H1 (cell line): ENCODE measurements around the gene KRTAP10-7. TPM values are rescaled to one million over a fixed set of nuclear protein-coding genes. Genes with fewer than 3 reads are reported as not detected.

ENCODE experiments used
- CTCF ChIA-PET: fragments of 300-600 bp; sonication (Branson Sonifier 250); formaldehyde crosslinking; loops from one replicate; lab custom pipeline; 2021; ENCODE audit not compliant: partially characterized antibody; lab: Charles Lee
- POLR2A ChIA-PET: fragments of 300-600 bp; sonication (Branson Sonifier 250); formaldehyde crosslinking; loops from one replicate; lab custom pipeline; 2021; ENCODE audit warnings: inconsistent platforms; ENCODE audit not compliant: partially characterized antibody; lab: Charles Lee
- DNase-seq, 2 experiments: peaks; one replicate each; pipeline versions ENCODE4 v3.0.0 to v3.0.0-alpha.2; 2010 to 2022; ENCODE audit warnings: low spot score in 2 of 2, low read depth in 1 of 2, mixed read lengths in 1 of 2
- FAIRE-seq: peaks from 2 replicates; lab custom pipeline; 2011; peaks lifted over from hg19 to GRCh38; lab: Jason Lieb, UNC
- H2AFZ ChIP-seq: 2 replicates; pipeline ENCODE4 v1.8.1; 2012; ENCODE audit warnings: low read length, inconsistent platforms
- H2AK5ac ChIP-seq: 2 replicates; pipeline ENCODE4 v1.6.1; 2013; ENCODE audit warnings: low read depth, low read length
- H2BK120ac ChIP-seq: replicated peaks from 2 replicates; pipeline ENCODE3; 2013; ENCODE audit warnings: low read depth, low read length, inconsistent platforms
- H2BK12ac ChIP-seq: 2 replicates; pipeline ENCODE4 v1.6.1; 2013; ENCODE audit warnings: low read depth, low read length
- H2BK15ac ChIP-seq: 2 replicates; pipeline ENCODE4 v1.6.1; 2013; ENCODE audit warnings: low read length
- H2BK20ac ChIP-seq: 2 replicates; pipeline ENCODE4 v1.6.1; 2013; ENCODE audit warnings: low read length
- H2BK5ac ChIP-seq: 2 replicates; pipeline ENCODE4 v1.6.1; 2013; ENCODE audit warnings: low read depth, low read length
- H3K14ac ChIP-seq: 2 replicates; pipeline ENCODE4 v1.6.1; 2013; ENCODE audit warnings: inconsistent platforms; ENCODE audit not compliant: insufficient read length
- H3K18ac ChIP-seq: 2 replicates; pipeline ENCODE4 v1.6.1; 2013; ENCODE audit warnings: low read length; ENCODE audit errors: extremely low read depth
- H3K23ac ChIP-seq: 2 replicates; pipeline ENCODE4 v1.6.1; 2013; ENCODE audit warnings: inconsistent platforms; ENCODE audit not compliant: insufficient read length
- H3K23me2 ChIP-seq: 2 replicates; pipeline ENCODE4 v1.6.1; 2013; ENCODE audit warnings: low read depth, low read length
- H3K27ac ChIP-seq: 2 replicates; pipeline ENCODE4 v1.6.1; 2011; ENCODE audit warnings: low read depth, low read length, inconsistent platforms
- H3K27me3 ChIP-seq, 4 experiments: replicated peaks in 1 of 4; 1 replicate in 1 of 4; 2 replicates in 3 of 4; pipeline versions ENCODE4 v1.6.1 to v1.8.1; 2011 to 2013; ENCODE audit warnings: low read length in 3 of 4, mild to moderate bottlenecking in 3 of 4, inconsistent platforms in 2 of 4, mixed read lengths in 2 of 4, moderate library complexity in 1 of 4; ENCODE audit not compliant: control insufficient read depth in 3 of 4, insufficient read depth in 3 of 4; ENCODE audit errors: extremely low read depth in 1 of 4
- H3K36me3 ChIP-seq, 4 experiments: 2 replicates each; pipeline versions ENCODE4 v1.6.1 to v1.8.1; 2011 to 2013; ENCODE audit warnings: mild to moderate bottlenecking in 4 of 4, low read length in 3 of 4, moderate library complexity in 2 of 4, control low read depth in 1 of 4, inconsistent platforms in 1 of 4; ENCODE audit not compliant: insufficient read depth in 4 of 4, control insufficient read depth in 2 of 4
- H3K4ac ChIP-seq: replicated peaks from 2 replicates; pipeline ENCODE3; 2013; ENCODE audit warnings: low read length, low read depth, mixed read lengths, inconsistent platforms; ENCODE audit not compliant: insufficient read length
- H3K4me1 ChIP-seq, 4 experiments: replicated peaks in 1 of 4; 1 replicate in 1 of 4; 2 replicates in 3 of 4; pipeline versions ENCODE4 v1.6.1 to v1.8.1; 2011 to 2013; ENCODE audit warnings: low read length in 3 of 4, inconsistent platforms in 2 of 4, mixed read lengths in 1 of 4; ENCODE audit not compliant: insufficient read depth in 4 of 4, control insufficient read depth in 3 of 4
- H3K4me2 ChIP-seq, 2 experiments: 2 replicates each; pipeline versions ENCODE4 v1.6.1 to v1.8.1; 2011 to 2013; ENCODE audit warnings: low read depth in 2 of 2, low read length in 2 of 2, control low read depth in 1 of 2, inconsistent platforms in 1 of 2, mild to moderate bottlenecking in 1 of 2; ENCODE audit not compliant: insufficient read depth in 1 of 2
- H3K4me3 ChIP-seq, 4 experiments: fragments of 200-600, 300-600 bp in 1 of 4; sonication (generic), shearing (Covaris generic), sonication (Bioruptor Twin) in 1 of 4; 2 replicates each; pipeline versions ENCODE4 v1.5.1 to v1.8.1; 2011 to 2016; ENCODE audit warnings: low read length in 4 of 4, low read depth in 3 of 4, control low read depth in 2 of 4, inconsistent platforms in 2 of 4, mild to moderate bottlenecking in 2 of 4, mixed read lengths in 1 of 4, moderate library complexity in 1 of 4; ENCODE audit not compliant: insufficient read depth in 2 of 4; ENCODE audit errors: extremely low read depth in 1 of 4
- H3K56ac ChIP-seq: replicated peaks from 2 replicates; pipeline ENCODE3; 2013; ENCODE audit warnings: low read depth, mild to moderate bottlenecking, mixed read lengths, low read length, inconsistent platforms; ENCODE audit not compliant: insufficient read length
- H3K79me1 ChIP-seq: 2 replicates; pipeline ENCODE4 v1.6.1; 2013; ENCODE audit warnings: low read depth, low read length, control low read depth
- H3K79me2 ChIP-seq, 2 experiments: 2 replicates each; pipeline versions ENCODE4 v1.6.1 to v1.8.1; 2012 to 2013; ENCODE audit warnings: low read length in 2 of 2, mild to moderate bottlenecking in 2 of 2, inconsistent platforms in 1 of 2; ENCODE audit not compliant: insufficient read depth in 2 of 2, control insufficient read depth in 1 of 2
- H3K9ac ChIP-seq, 4 experiments: replicated peaks in 1 of 4; 1 replicate in 1 of 4; 2 replicates in 3 of 4; pipeline versions ENCODE4 v1.6.1 to v1.8.1; 2011 to 2013; ENCODE audit warnings: low read depth in 3 of 4, low read length in 3 of 4, control low read depth in 2 of 4, mild to moderate bottlenecking in 2 of 4, moderate library complexity in 2 of 4, inconsistent platforms in 1 of 4; ENCODE audit errors: extremely low read depth in 1 of 4
- H3K9me3 ChIP-seq, 2 experiments: 2 replicates each; pipeline versions ENCODE4 v1.6.1 to v1.8.1; 2012 to 2013; ENCODE audit warnings: mild to moderate bottlenecking in 2 of 2, moderate library complexity in 2 of 2, control low read depth in 1 of 2, inconsistent platforms in 1 of 2, low read depth in 1 of 2, low read length in 1 of 2, mixed read lengths in 1 of 2; ENCODE audit not compliant: insufficient read depth in 2 of 2
- H4K20me1 ChIP-seq, 2 experiments: replicated peaks in 1 of 2; 2 replicates each; pipeline versions ENCODE3 to v1.8.1; 2011 to 2013; ENCODE audit warnings: inconsistent platforms in 2 of 2, low read length in 2 of 2, mild to moderate bottlenecking in 1 of 2; ENCODE audit not compliant: insufficient read depth in 2 of 2, control insufficient read depth in 1 of 2
- H4K5ac ChIP-seq: 2 replicates; pipeline ENCODE4 v1.6.1; 2013; ENCODE audit warnings: low read length, low read depth, mixed read lengths, inconsistent platforms; ENCODE audit not compliant: insufficient read length
- H4K8ac ChIP-seq: 2 replicates; pipeline ENCODE4 v1.8.0; 2013; ENCODE audit warnings: mild to moderate bottlenecking, moderate library complexity, low read length, inconsistent platforms; ENCODE audit not compliant: insufficient read depth; ENCODE audit errors: extremely low read depth
- H4K91ac ChIP-seq: replicated peaks from 2 replicates; pipeline ENCODE3; 2013; ENCODE audit warnings: low read length, mixed read lengths, inconsistent platforms; ENCODE audit not compliant: insufficient read length
- BCL11A ChIP-seq, 2 experiments: IDR thresholded peaks; one replicate each; pipeline ENCODE4 v1.6.1; 2011; ENCODE audit warnings: low read depth in 2 of 2, low read length in 2 of 2, mild to moderate bottlenecking in 2 of 2
- BRCA1 ChIP-seq: IDR thresholded peaks from 2 replicates; pipeline ENCODE4 v1.6.1; 2012; ENCODE audit warnings: low read depth, low read length, improper control_type of control experiment
- CHD1 ChIP-seq: IDR thresholded peaks from 2 replicates; pipeline ENCODE4 v1.6.1; 2012; ENCODE audit warnings: low read depth, low read length, improper control_type of control experiment
- EGR1 ChIP-seq: IDR thresholded peaks from 2 replicates; pipeline ENCODE4 v1.6.1; 2011; ENCODE audit warnings: low read depth, low read length, borderline replicate concordance
- GTF2F1 ChIP-seq: IDR thresholded peaks from 2 replicates; pipeline ENCODE4 v1.6.1; 2012; ENCODE audit warnings: low read depth, low read length, improper control_type of control experiment, borderline replicate concordance
- JUND ChIP-seq: IDR thresholded peaks from 2 replicates; pipeline ENCODE4 v1.6.1; 2011; ENCODE audit warnings: mild to moderate bottlenecking, improper control_type of control experiment, low read length
- KDM4A ChIP-seq: IDR thresholded peaks from one replicate; pipeline ENCODE4 v1.7.1; 2012; ENCODE audit warnings: low read depth, mild to moderate bottlenecking, moderate library complexity, low read length, inconsistent platforms; ENCODE audit not compliant: severe bottlenecking
- POLR2A ChIP-seq, 2 experiments: IDR thresholded peaks; 1 replicate in 1 of 2; 2 replicates in 1 of 2; pipeline ENCODE4 v1.6.1; 2011; ENCODE audit warnings: low read depth in 2 of 2, low read length in 2 of 2, mild to moderate bottlenecking in 2 of 2; ENCODE audit errors: control extremely low read depth in 1 of 2
- SIN3A ChIP-seq, 2 experiments: IDR thresholded peaks in 1 of 2; conservative IDR thresholded peaks in 1 of 2; 2 replicates each; pipeline ENCODE4 v1.6.1; 2011 to 2012; ENCODE audit warnings: low read length in 2 of 2, improper control_type of control experiment in 1 of 2, low read depth in 1 of 2, mild to moderate bottlenecking in 1 of 2
- SP1 ChIP-seq: IDR thresholded peaks from 2 replicates; pipeline ENCODE4 v1.6.1; 2011; ENCODE audit warnings: low read depth, low read length
- SRF ChIP-seq: IDR thresholded peaks from 2 replicates; pipeline ENCODE4 v1.6.1; 2011; ENCODE audit warnings: mild to moderate bottlenecking, low read depth, low read length, moderate library complexity
- TBP ChIP-seq: IDR thresholded peaks from 2 replicates; pipeline ENCODE4 v1.6.1; 2011; ENCODE audit warnings: low read depth, low read length, improper control_type of control experiment
- TCF12 ChIP-seq: IDR thresholded peaks from 2 replicates; pipeline ENCODE4 v1.6.1; 2011; ENCODE audit warnings: low read depth, mild to moderate bottlenecking, low read length
- WGBS, 2 experiments: shearing (Covaris generic) in 1 of 2; methylation state at CpG; one replicate each; pipeline versions ENCODE4 v1.1.6 to v1.1.7; 2013 to 2015; ENCODE audit warnings: low lambda C conversion rate in 2 of 2, mixed read lengths in 2 of 2, inconsistent platforms in 1 of 2, low coverage in 1 of 2, missing lambda C conversion rate in 1 of 2; ENCODE audit not compliant: insufficient replicate concordance in 2 of 2, insufficient coverage in 1 of 2, insufficient read length in 1 of 2; ENCODE audit errors: extremely low coverage in 1 of 2, missing lambda C conversion rate in 1 of 2; 5-methylcytosine and 5-hydroxymethylcytosine counted together
- polyA plus RNA-seq, 7 experiments: library from polyadenylated mRNA; depleted of rRNA in 3 of 7; stranded (reverse) in 5 of 7; unstranded in 2 of 7; fragments of >200 nt in 5 of 7; fragments of 200-250 nt in 2 of 7; gene quantifications; 1 replicate in 5 of 7; 2 replicates in 1 of 7; 4 replicates in 1 of 7; pipeline versions ENCODE4 v1.2.1 to v1.2.3, GENCODE V29; 2011 to 2013; ENCODE audit warnings: missing spikeins in 2 of 7, mixed read lengths in 2 of 7
- total RNA-seq: library from RNA; stranded (reverse); fragmentation: NEBNext Ultra II Directional; extraction: Animal tissue kit (Norgen Biotek cat#: 25700); gene quantifications from 2 replicates; pipeline ENCODE4 v1.2.1, GENCODE V29; 2021

Gene KRTAP10-7
- total and polyA plus RNA-seq, 2 of the 8 experiments (the other 6 are each of a cell fraction or from before 2014, with no cell fraction given): not detected

DNA sequence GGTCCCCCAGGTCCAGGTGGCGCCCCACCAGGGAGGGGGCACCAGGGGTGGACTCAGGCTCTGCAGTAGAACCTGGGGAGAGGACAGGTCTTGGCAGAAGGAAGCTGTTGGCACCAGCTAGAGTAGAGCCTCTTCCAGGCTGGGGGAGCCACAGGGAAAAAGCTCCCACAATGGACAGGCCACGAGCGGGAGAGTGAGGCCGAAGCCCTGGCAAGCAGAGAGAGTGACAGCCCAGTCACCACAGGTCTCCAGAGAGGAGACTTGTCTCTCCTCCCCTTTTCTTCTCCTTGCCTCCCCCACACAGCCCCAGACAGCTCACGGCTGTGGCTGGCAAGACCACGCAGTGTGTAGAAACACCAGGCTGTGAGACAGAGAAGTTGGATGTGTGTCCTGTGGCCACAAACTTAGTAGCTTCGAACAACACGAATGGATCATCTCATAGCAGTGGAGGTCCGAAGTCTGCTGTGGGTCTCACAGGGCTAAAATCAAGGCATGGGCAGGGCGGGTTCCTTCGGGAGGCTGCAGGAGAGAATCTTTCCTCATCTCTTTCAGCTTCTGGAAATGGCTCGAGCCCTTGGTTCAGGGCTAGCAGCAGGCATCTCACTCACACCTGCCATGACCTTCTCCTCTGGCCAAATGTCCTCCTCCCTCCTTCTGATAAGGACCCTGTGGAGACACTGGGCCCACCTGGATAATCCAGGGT is 50.7 kb downstream of the KRTAP10-7 start:
- Histone ChIP-seq H3K27ac (no peak overlapping the region), H3K4me3 (no peak overlapping the region), H3K4me2 (no peak overlapping the region), H2BK12ac (no peak overlapping the region), H3K18ac (no peak overlapping the region), H4K5ac (no peak overlapping the region), H3K27me3 (peaks cover 0 to 2% (median 0%) of the 10 kb centered on the region in 4 experiments; a peak in 1 of 7 replicates), H2AK5ac (no peak overlapping the region), H2BK120ac (no peak overlapping the region), H2BK15ac (no peak overlapping the region), H4K20me1 (no peaks in the 10 kb centered on the region), H3K56ac (no peak overlapping the region), H3K9ac (no peak overlapping the region), H3K9me3 (no peaks in the 10 kb centered on the region; a peak in 1 of 4 replicates), H2AFZ (no peak overlapping the region), H3K23me2 (no peaks in the 10 kb centered on the region), H3K79me2 (no peaks in the 10 kb centered on the region), H3K79me1 (no peaks in the 10 kb centered on the region; the same call in 1 of the 2 replicates), H3K14ac (no peak overlapping the region), H4K8ac (no peak overlapping the region), H3K36me3 (no peaks in the 10 kb centered on the region), H2BK5ac (no peak overlapping the region), H3K4me1 (peaks cover 0 to 14% (median 4%) of the 10 kb centered on the region in 4 experiments; a peak in 3 of 7 replicates), H3K4ac (no peak overlapping the region), H3K23ac (no peak overlapping the region), H4K91ac (peak overlapping the region; percentile 39), H2BK20ac (no peak overlapping the region)
- ChIA-PET POLR2A (no interaction called here), CTCF (interaction anchor here (0.6 to 1.6 kb wide), 5 partner anchors 13 to 359 kb away, joined by 3 to 4 read pairs (median 3); no protein-coding TSS in a partner anchor)
- no peak for DNase-seq
- no peak for FAIRE-seq
- 82% methylated on average over 12 of the region's 12 CpGs; no CpG with 5 or more reads in 1 of the 2 experiments for WGBS, 2 experiments
- no peak for TF ChIP-seq TBP
- no peak for TF ChIP-seq SRF
- TF ChIP-seq POLR2A (IDR thresholded peaks at IDR 0.05; ENCODE audit: control extremely low read depth in 1 of 2, low read depth in 2 of 2, low read length in 2 of 2): no peak
- TF ChIP-seq TCF12: no peak
- no peak for TF ChIP-seq EGR1
- no peak for TF ChIP-seq BCL11A (IDR thresholded peaks at IDR 0.05; ENCODE audit: low read depth in 2 of 2, low read length in 2 of 2)
- TF ChIP-seq GTF2F1: no peak
- no peak for TF ChIP-seq CHD1
- no peak for TF ChIP-seq BRCA1
- no peak for TF ChIP-seq JUND
- no peak for TF ChIP-seq KDM4A
- TF ChIP-seq SP1: no peak
- TF ChIP-seq SIN3A (conservative IDR thresholded peaks at IDR 0.05 in 1 of 2, IDR thresholded peaks at IDR 0.05 in 1 of 2; ENCODE audit: low read depth in 1 of 2, low read length in 2 of 2): no peak
